ENCODE measurements around the gene DUSP22.

DNA sequence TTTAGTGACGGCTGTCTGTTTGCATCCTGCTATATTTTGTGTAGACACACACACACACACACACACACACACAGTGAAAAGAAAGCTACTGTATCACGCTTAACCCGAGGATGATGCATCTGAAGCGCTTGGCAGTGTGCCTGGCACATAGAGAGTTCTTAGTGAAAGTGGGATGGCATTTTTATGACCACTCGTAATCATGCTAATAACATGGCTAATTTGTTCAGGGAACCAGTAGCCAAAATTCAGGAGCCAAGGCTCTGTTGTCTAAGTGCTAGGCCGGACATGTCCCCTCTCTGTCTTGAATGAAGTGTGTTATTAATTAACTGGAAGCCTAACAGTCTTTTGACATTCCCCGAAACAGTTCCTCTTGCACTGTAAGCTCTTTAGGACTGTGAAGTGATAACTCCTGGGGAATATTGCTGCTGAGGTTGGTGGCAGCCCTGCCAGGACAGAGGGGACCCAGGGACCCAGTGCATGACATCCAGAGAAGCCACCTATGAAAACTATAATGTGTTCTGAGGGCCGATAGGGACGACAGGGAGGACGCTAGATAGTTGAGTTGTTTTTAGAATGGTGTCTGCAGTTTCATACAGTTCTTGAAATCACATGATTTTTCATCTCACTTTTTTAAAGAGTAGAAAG, 54.2 kb downstream of the DUSP22 start:
- TF ChIP-seq HOXB5 (CRISPR knock-in tag; IDR thresholded peaks at IDR 0.05) = no peak
- no peak for TF ChIP-seq RNF2 (IDR thresholded peaks at IDR 0.05; ENCODE audit: borderline replicate concordance, low read depth)
- TF ChIP-seq, protein P1, sequence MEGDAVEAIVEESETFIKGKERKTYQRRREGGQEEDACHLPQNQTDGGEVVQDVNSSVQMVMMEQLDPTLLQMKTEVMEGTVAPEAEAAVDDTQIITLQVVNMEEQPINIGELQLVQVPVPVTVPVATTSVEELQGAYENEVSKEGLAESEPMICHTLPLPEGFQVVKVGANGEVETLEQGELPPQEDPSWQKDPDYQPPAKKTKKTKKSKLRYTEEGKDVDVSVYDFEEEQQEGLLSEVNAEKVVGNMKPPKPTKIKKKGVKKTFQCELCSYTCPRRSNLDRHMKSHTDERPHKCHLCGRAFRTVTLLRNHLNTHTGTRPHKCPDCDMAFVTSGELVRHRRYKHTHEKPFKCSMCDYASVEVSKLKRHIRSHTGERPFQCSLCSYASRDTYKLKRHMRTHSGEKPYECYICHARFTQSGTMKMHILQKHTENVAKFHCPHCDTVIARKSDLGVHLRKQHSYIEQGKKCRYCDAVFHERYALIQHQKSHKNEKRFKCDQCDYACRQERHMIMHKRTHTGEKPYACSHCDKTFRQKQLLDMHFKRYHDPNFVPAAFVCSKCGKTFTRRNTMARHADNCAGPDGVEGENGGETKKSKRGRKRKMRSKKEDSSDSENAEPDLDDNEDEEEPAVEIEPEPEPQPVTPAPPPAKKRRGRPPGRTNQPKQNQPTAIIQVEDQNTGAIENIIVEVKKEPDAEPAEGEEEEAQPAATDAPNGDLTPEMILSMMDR (IDR thresholded peaks at IDR 0.05) = no peak
- TF ChIP-seq, protein P2, sequence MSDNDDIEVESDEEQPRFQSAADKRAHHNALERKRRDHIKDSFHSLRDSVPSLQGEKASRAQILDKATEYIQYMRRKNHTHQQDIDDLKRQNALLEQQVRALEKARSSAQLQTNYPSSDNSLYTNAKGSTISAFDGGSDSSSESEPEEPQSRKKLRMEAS (IDR thresholded peaks at IDR 0.05) = no peak
- TF ChIP-seq, protein P3, sequence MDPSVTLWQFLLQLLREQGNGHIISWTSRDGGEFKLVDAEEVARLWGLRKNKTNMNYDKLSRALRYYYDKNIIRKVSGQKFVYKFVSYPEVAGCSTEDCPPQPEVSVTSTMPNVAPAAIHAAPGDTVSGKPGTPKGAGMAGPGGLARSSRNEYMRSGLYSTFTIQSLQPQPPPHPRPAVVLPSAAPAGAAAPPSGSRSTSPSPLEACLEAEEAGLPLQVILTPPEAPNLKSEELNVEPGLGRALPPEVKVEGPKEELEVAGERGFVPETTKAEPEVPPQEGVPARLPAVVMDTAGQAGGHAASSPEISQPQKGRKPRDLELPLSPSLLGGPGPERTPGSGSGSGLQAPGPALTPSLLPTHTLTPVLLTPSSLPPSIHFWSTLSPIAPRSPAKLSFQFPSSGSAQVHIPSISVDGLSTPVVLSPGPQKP (IDR thresholded peaks at IDR 0.05; ENCODE audit: low read depth, low read length) = no peak
- TF ChIP-seq HOXA7 (CRISPR knock-in tag; IDR thresholded peaks at IDR 0.05) = no peak
- no peak for TF ChIP-seq SMC3 (IDR thresholded peaks at IDR 0.05)
- no peak for TF ChIP-seq ESRRA (IDR thresholded peaks at IDR 0.05; ENCODE audit: borderline replicate concordance, low read length)
- TF ChIP-seq EP300 (IDR thresholded peaks at IDR 0.05) = no peak
- TF ChIP-seq, protein P4, sequence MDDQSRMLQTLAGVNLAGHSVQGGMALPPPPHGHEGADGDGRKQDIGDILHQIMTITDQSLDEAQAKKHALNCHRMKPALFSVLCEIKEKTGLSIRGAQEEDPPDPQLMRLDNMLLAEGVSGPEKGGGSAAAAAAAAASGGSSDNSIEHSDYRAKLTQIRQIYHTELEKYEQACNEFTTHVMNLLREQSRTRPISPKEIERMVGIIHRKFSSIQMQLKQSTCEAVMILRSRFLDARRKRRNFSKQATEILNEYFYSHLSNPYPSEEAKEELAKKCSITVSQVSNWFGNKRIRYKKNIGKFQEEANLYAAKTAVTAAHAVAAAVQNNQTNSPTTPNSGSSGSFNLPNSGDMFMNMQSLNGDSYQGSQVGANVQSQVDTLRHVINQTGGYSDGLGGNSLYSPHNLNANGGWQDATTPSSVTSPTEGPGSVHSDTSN (IDR thresholded peaks at IDR 0.05) = no peak
- no peak for TF ChIP-seq EHMT2 (IDR thresholded peaks at IDR 0.05; ENCODE audit: low read depth)
- no peak for TF ChIP-seq POLR2AphosphoS2 (conservative IDR thresholded peaks at IDR 0.05; ENCODE audit: low read length)
